ENCODE data around the gene STN1. TPM values are rescaled to one million over a fixed set of nuclear protein-coding genes. Genes with fewer than 3 reads are reported as not detected.
A peak's percentile ranks its signal among the peaks of the same experiment; 100 is the strongest.

The STN1 gene
- total and polyA plus RNA-seq, 2 of the 4 experiments (the other 2 are of a cell fraction) = 17.8 to 32.3 TPM

DNA sequence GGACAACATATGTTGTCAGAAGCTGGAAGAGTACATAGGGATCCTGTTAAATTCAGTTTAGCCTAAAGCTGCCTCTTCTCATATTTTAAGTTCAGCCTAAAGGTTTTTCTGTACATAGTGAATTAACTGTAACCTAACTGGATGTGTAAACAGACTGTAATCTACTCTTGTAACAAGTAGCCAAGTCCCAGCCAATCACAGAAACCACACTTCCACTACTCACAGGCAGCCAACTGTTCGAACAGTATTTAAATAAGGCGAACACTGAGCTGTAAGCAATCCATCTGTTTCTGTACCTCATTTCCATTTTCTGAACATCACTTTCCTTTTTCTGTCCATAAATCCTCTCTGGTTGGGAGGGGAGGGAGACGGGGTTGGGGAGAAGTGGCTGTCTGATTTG is 15.0 kb upstream of the STN1 start:
- intact Hi-C loops (cut with micrococcal nuclease) (no loop called here), in situ Hi-C loops (cut with MboI; ENCODE audit: low sequenced_read_pairs) (no loop called here), dilution Hi-C loops (cut with HindIII; ENCODE audit: low sequenced_read_pairs, unreplicated experiment) (no loop called here)
- Histone ChIP-seq H3K36me3 (ENCODE audit: control insufficient read depth, insufficient read depth, low read length) (no peaks in the 10 kb centered on the region), H2BK120ac (ENCODE audit: low read depth, low read length) (no peak overlapping the region), H2AFZ (replicated peaks; ENCODE audit: low read length, poor library complexity) (no peak overlapping the region), H2AK9ac (replicated peaks; ENCODE audit: low read depth, low read length, poor library complexity) (no peak overlapping the region), H4K91ac (ENCODE audit: insufficient read depth, low read depth, low read length) (no peak overlapping the region), H3K9me3 (ENCODE audit: control insufficient read depth, insufficient read depth, low read length) (no peaks in the 10 kb centered on the region), H3K4me3 (ENCODE audit: insufficient read depth, low read depth, low read length) (no peak overlapping the region), H3K4ac (ENCODE audit: low read depth, low read length) (no peak overlapping the region), H3K9ac (ENCODE audit: low read depth, low read length) (no peak overlapping the region), H4K8ac (ENCODE audit: low read depth in 2 of 2, low read length in 2 of 2) (no peak overlapping the region), H3K9me1 (ENCODE audit: insufficient read depth, low read length) (no peaks in the 10 kb centered on the region), H3K56ac (ENCODE audit: extremely low read depth, insufficient read depth, low read length) (no peak overlapping the region), H2AK5ac (ENCODE audit: low read depth, low read length) (no peak overlapping the region), H3K27me3 (ENCODE audit: control insufficient read depth, insufficient read depth, low read length) (peaks cover 10% of the 10 kb centered on the region), H3K27ac (ENCODE audit: insufficient read depth, low read length) (no peak overlapping the region), H2BK15ac (ENCODE audit: low read depth, low read length) (no peak overlapping the region), H4K5ac (ENCODE audit: low read depth, low read length) (no peak overlapping the region), H2BK20ac (ENCODE audit: low read depth, low read length) (no peak overlapping the region), H3K18ac (ENCODE audit: low read depth, low read length) (no peak overlapping the region), H2BK5ac (ENCODE audit: low read depth, low read length, poor library complexity, severe bottlenecking) (no peak overlapping the region), H3K4me2 (ENCODE audit: low read depth, low read length) (no peak overlapping the region), H3K23ac (ENCODE audit: low read depth, low read length) (no peak overlapping the region), H3K14ac (replicated peaks; ENCODE audit: low read depth, low read length) (no peak overlapping the region), H4K20me1 (ENCODE audit: insufficient read depth, low read length) (no peaks in the 10 kb centered on the region), H3K4me1 (ENCODE audit: control insufficient read depth, insufficient read depth, low read length) (no peaks in the 10 kb centered on the region), H3K79me1 (ENCODE audit: low read depth in 1 of 2, low read length in 2 of 2) (no peaks in the 10 kb centered on the region)
- TF ChIP-seq MAZ (IDR thresholded peaks at IDR 0.05; ENCODE audit: borderline replicate concordance, low read depth, low read length) = no peak
- no peak for TF ChIP-seq CEBPB (IDR thresholded peaks at IDR 0.05; ENCODE audit: low read depth, low read length)
- TF ChIP-seq MAFK (IDR thresholded peaks at IDR 0.05; ENCODE audit: low read depth, low read length) = no peak
- TF ChIP-seq NFE2L2 (IDR thresholded peaks at IDR 0.05; ENCODE audit: low read depth, low read length) = no peak
- TF ChIP-seq RCOR1 (IDR thresholded peaks at IDR 0.05; ENCODE audit: insufficient replicate concordance, low read length) = no peak
- no peak for TF ChIP-seq FOS (IDR thresholded peaks at IDR 0.05; ENCODE audit: low read depth, low read length)
- ATAC-seq (ENCODE audit: low read depth) = peak; percentile 32; the same call in 1 of the 2 replicates
- no peak for DNase-seq
- ChIA-PET POLR2A (ENCODE audit: unreplicated experiment) (interaction anchor here (0.8 kb wide), 1 partner anchor 24 kb away, joined by 3 read pairs; no protein-coding TSS in a partner anchor), CTCF (no interaction called here)
- no TSS peak for BruUV-seq (replicated peaks)
- no CpG with 5 or more reads among the region's 3 CpGs for WGBS, 2 experiments (ENCODE audit: extremely low coverage in 2 of 2, insufficient read length in 1 of 2)

Data from IMR-90 (cell line).